Parathyroid adenoma (tissue), 2 donors: ENCODE measurements around the gene LHFPL3.

Experiments used
- H2AFZ ChIP-seq: fragments of 300-600 bp; sonication (generic); one replicate; pipeline ENCODE4 v1.7.0; 2017; ENCODE audit warnings: antibody characterized with exemption, mild to moderate bottlenecking
- H3K27ac ChIP-seq: fragments of 300-600 bp; sonication (generic); one replicate; pipeline ENCODE4 v1.7.0; 2017
- H3K27me3 ChIP-seq: fragments of 300-600 bp; sonication (generic); one replicate; pipeline ENCODE4 v1.7.0; 2017; ENCODE audit warnings: low read length; ENCODE audit not compliant: control insufficient read depth, insufficient read depth
- H3K36me3 ChIP-seq: fragments of 300-600 bp; sonication (generic); one replicate; pipeline ENCODE4 v1.7.0; 2017; ENCODE audit warnings: low read length; ENCODE audit not compliant: control insufficient read depth, insufficient read depth
- H3K4me1 ChIP-seq: fragments of 300-600 bp; sonication (generic); one replicate; pipeline ENCODE4 v1.7.0; 2017; ENCODE audit warnings: control low read depth
- H3K4me2 ChIP-seq: fragments of 300-600 bp; sonication (generic); one replicate; pipeline ENCODE4 v1.7.0; 2017; ENCODE audit warnings: low read length
- H3K4me3 ChIP-seq: fragments of 300-600 bp; sonication (generic); one replicate; pipeline ENCODE4 v1.7.0; 2017; ENCODE audit warnings: low read depth, low read length
- H3K79me2 ChIP-seq: fragments of 300-600 bp; sonication (generic); one replicate; pipeline ENCODE4 v1.7.0; 2017; ENCODE audit warnings: control low read depth
- H3K9ac ChIP-seq: fragments of 300-600 bp; sonication (generic); one replicate; pipeline ENCODE4 v1.7.0; 2017; ENCODE audit warnings: mild to moderate bottlenecking
- H3K9me3 ChIP-seq: fragments of 300-600 bp; sonication (generic); one replicate; pipeline ENCODE4 v1.7.0; 2017; ENCODE audit warnings: low read length; ENCODE audit not compliant: control insufficient read depth
- CTCF ChIP-seq: fragments of 300-600 bp; sonication (generic); IDR thresholded peaks from one replicate; pipeline ENCODE4 v1.7.0; 2017; ENCODE audit warnings: antibody characterized with exemption, mild to moderate bottlenecking
- donor health status: primary hyperparathyroidism.

LHFPL3 gene

GRCh38 chr7:104499975-104500374, 171.6 kb downstream of the LHFPL3 start:
- Histone ChIP-seq H3K9me3 (no peaks in the 10 kb centered on the region), H3K4me3 (no peak overlapping the region), H3K79me2 (no peaks in the 10 kb centered on the region), H3K27me3 (no peaks in the 10 kb centered on the region), H3K9ac (no peak overlapping the region), H3K27ac (no peak overlapping the region), H2AFZ (no peak overlapping the region), H3K36me3 (no peaks in the 10 kb centered on the region), H3K4me1 (no peaks in the 10 kb centered on the region), H3K4me2 (no peak overlapping the region)
- TF ChIP-seq CTCF = no peak

- no peak overlapping the region for H3K4me3 ChIP-seq
- TF ChIP-seq CTCF = no peak
- H3K4me2 ChIP-seq = no peak overlapping the region
- H3K27me3 ChIP-seq = no peaks in the 10 kb centered on the region
- no peaks in the 10 kb centered on the region for H3K36me3 ChIP-seq
- no peak overlapping the region for H3K9ac ChIP-seq
- no peaks in the 10 kb centered on the region for H3K9me3 ChIP-seq
- no peak overlapping the region for H2AFZ ChIP-seq
- H3K27ac ChIP-seq = no peak overlapping the region
- no peaks in the 10 kb centered on the region for H3K4me1 ChIP-seq
- H3K79me2 ChIP-seq = no peaks in the 10 kb centered on the region
Observed at GRCh38 chr7:104509874-104510273, 181.5 kb downstream of the LHFPL3 start.

GRCh38 chr7:104524853-104525252, 196.4 kb downstream of the LHFPL3 start:
- Histone ChIP-seq H3K36me3 (no peaks in the 10 kb centered on the region), H3K4me2 (no peak overlapping the region), H2AFZ (no peak overlapping the region), H3K9me3 (no peaks in the 10 kb centered on the region), H3K4me3 (no peak overlapping the region), H3K79me2 (no peaks in the 10 kb centered on the region), H3K27ac (no peak overlapping the region), H3K9ac (no peak overlapping the region), H3K27me3 (no peaks in the 10 kb centered on the region), H3K4me1 (no peaks in the 10 kb centered on the region)
- TF ChIP-seq CTCF = no peak

GRCh38 chr7:104528142-104528541, 199.7 kb downstream of the LHFPL3 start:
- no peak overlapping the region for H3K9ac ChIP-seq
- H3K36me3 ChIP-seq = no peaks in the 10 kb centered on the region
- TF ChIP-seq CTCF = no peak
- no peak overlapping the region for H3K4me2 ChIP-seq
- no peak overlapping the region for H3K27ac ChIP-seq
- H2AFZ ChIP-seq = no peak overlapping the region
- no peaks in the 10 kb centered on the region for H3K27me3 ChIP-seq
- H3K9me3 ChIP-seq = no peaks in the 10 kb centered on the region
- no peaks in the 10 kb centered on the region for H3K79me2 ChIP-seq
- H3K4me3 ChIP-seq = no peak overlapping the region
- no peaks in the 10 kb centered on the region for H3K4me1 ChIP-seq

- Histone ChIP-seq H3K4me3 (no peak overlapping the region), H3K9me3 (no peaks in the 10 kb centered on the region), H3K9ac (no peak overlapping the region), H3K4me1 (no peaks in the 10 kb centered on the region), H3K27me3 (no peaks in the 10 kb centered on the region), H3K36me3 (no peaks in the 10 kb centered on the region), H2AFZ (no peak overlapping the region), H3K27ac (no peak overlapping the region), H3K79me2 (no peaks in the 10 kb centered on the region), H3K4me2 (no peak overlapping the region)
- TF ChIP-seq CTCF = no peak
Observed at GRCh38 chr7:104529567-104529966, 201.2 kb downstream of the LHFPL3 start.
